Endodermal cell (in vitro differentiated cells): ENCODE data around the gene ASPA. TPM values are rescaled to one million over a fixed set of nuclear protein-coding genes. Genes with fewer than 3 reads are reported as not detected.
A peak's percentile ranks its signal among the peaks of the same experiment; 100 is the strongest.

ENCODE experiments used
- DNase-seq: peaks from one replicate; pipeline ENCODE4 v3.0.0-alpha.2; 2017
- H3K27ac ChIP-seq: 2 replicates; pipeline ENCODE4 v1.5.1; 2013; ENCODE audit warnings: mild to moderate bottlenecking, low read depth, low read length, moderate library complexity
- H3K27me3 ChIP-seq: 2 replicates; pipeline ENCODE4 v1.6.1; 2013; ENCODE audit warnings: mild to moderate bottlenecking, low read length, moderate library complexity; ENCODE audit not compliant: insufficient read depth, control insufficient read depth, poor library complexity, severe bottlenecking
- H3K36me3 ChIP-seq: 2 replicates; pipeline ENCODE4 v1.7.0; 2013; ENCODE audit warnings: mild to moderate bottlenecking, low read length, moderate library complexity; ENCODE audit not compliant: control insufficient read depth, insufficient read depth
- H3K4me1 ChIP-seq: one replicate; pipeline ENCODE4 v1.7.0; 2013; ENCODE audit warnings: low read length; ENCODE audit not compliant: control insufficient read depth, insufficient read depth
- H3K4me3 ChIP-seq: 2 replicates; pipeline ENCODE4 v1.5.1; 2013; ENCODE audit warnings: mild to moderate bottlenecking, low read length, moderate library complexity
- H3K9ac ChIP-seq: 2 replicates; pipeline ENCODE4 v1.6.1; 2013; ENCODE audit warnings: mild to moderate bottlenecking, low read length, moderate library complexity; ENCODE audit not compliant: poor library complexity, severe bottlenecking; ENCODE audit errors: extremely low read depth
- H3K9me3 ChIP-seq: 2 replicates; pipeline ENCODE4 v1.6.1; 2013; ENCODE audit warnings: mild to moderate bottlenecking, low read length, moderate library complexity; ENCODE audit not compliant: control insufficient read depth
- H3K27ac Mint-ChIP-seq: 2 replicates; pipeline ENCODE4 v1.8.0; 2020; ENCODE audit warnings: mixed read lengths
- H3K27me3 Mint-ChIP-seq: 2 replicates; pipeline ENCODE4 v1.8.0; 2021; ENCODE audit warnings: mild to moderate bottlenecking, mixed read lengths; ENCODE audit not compliant: insufficient read depth
- H3K36me3 Mint-ChIP-seq: 2 replicates; pipeline ENCODE4 v1.8.0; 2020; ENCODE audit warnings: low read depth, mixed read lengths
- H3K4me1 Mint-ChIP-seq: 2 replicates; pipeline ENCODE4 v1.8.0; 2020; ENCODE audit warnings: mixed read lengths
- H3K4me3 Mint-ChIP-seq: 2 replicates; pipeline ENCODE4 v1.8.0; 2020; ENCODE audit warnings: mild to moderate bottlenecking, moderate library complexity, mixed read lengths
- H3K9me3 Mint-ChIP-seq: 2 replicates; pipeline ENCODE4 v1.8.0; 2020; ENCODE audit warnings: mild to moderate bottlenecking, mixed read lengths
- WGBS, 2 experiments: methylation state at CpG; one replicate each; pipeline versions ENCODE4 v1.1.5 to v1.1.7; 2013; ENCODE audit warnings: missing lambda C conversion rate in 2 of 2, mixed read lengths in 1 of 2; ENCODE audit not compliant: insufficient coverage in 1 of 2, insufficient read length in 1 of 2; 5-methylcytosine and 5-hydroxymethylcytosine counted together
- total RNA-seq, 2 donors: library from RNA; stranded (reverse); fragmentation: NEBNext Ultra II Directional in 1 of 2; extraction: Animal tissue kit (Norgen Biotek cat#: 25700) in 1 of 2; gene quantifications; 2 replicates in 1 of 2; 3 replicates in 1 of 2; pipeline ENCODE4 v1.2.1, GENCODE V29; 2021
- TF ChIP-seq, protein P1 (sequence below): fragments of 200-600 bp; sonication (generic); conservative IDR thresholded peaks from 2 replicates; pipeline ENCODE4 v1.5.0; 2021; ENCODE audit warnings: antibody characterized with exemption, mild to moderate bottlenecking

Gene ASPA
- total RNA-seq, 2 donors from 2014 or later = not detected

DNA sequence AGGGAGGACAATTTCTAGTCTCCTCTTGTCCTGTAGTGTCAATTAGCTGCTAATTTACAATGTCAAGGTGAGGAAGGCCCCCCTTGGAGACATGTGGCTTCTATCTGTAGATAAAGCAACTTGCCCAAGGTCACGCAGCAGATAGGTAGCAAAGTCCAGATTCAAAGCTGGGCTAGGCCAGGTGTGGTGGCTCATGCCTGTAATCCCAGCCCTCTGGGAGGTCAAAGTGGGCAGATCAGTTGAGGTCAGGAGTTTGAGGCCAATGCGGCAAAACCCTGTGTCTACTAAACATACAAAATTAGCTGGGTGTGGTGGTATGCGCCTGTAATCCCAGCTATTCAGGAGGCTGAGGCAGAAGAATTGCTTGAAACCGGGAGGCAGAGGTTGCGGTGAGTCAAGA is 70.7 kb downstream of the ASPA start:
- peaks cover 5% of the 10 kb centered on the region for H3K4me1 ChIP-seq
- H3K9me3 Mint-ChIP-seq = no peaks in the 10 kb centered on the region
- H3K36me3 ChIP-seq = no peaks in the 10 kb centered on the region
- peaks cover 21% of the 10 kb centered on the region for H3K27me3 Mint-ChIP-seq
- no peaks in the 10 kb centered on the region for H3K9me3 ChIP-seq
- DNase-seq = peak; percentile 87
- 77 to 94% methylated on average over 4 to 5 of the region's 5 CpGs for WGBS, 2 experiments
- H3K4me3 Mint-ChIP-seq = no peak overlapping the region
- H3K4me1 Mint-ChIP-seq = peaks cover 23% of the 10 kb centered on the region
- H3K36me3 Mint-ChIP-seq = no peaks in the 10 kb centered on the region
- H3K27me3 ChIP-seq = no peaks in the 10 kb centered on the region
- H3K27ac ChIP-seq = no peak overlapping the region
- H3K4me3 ChIP-seq = no peak overlapping the region
- TF ChIP-seq, protein P1, sequence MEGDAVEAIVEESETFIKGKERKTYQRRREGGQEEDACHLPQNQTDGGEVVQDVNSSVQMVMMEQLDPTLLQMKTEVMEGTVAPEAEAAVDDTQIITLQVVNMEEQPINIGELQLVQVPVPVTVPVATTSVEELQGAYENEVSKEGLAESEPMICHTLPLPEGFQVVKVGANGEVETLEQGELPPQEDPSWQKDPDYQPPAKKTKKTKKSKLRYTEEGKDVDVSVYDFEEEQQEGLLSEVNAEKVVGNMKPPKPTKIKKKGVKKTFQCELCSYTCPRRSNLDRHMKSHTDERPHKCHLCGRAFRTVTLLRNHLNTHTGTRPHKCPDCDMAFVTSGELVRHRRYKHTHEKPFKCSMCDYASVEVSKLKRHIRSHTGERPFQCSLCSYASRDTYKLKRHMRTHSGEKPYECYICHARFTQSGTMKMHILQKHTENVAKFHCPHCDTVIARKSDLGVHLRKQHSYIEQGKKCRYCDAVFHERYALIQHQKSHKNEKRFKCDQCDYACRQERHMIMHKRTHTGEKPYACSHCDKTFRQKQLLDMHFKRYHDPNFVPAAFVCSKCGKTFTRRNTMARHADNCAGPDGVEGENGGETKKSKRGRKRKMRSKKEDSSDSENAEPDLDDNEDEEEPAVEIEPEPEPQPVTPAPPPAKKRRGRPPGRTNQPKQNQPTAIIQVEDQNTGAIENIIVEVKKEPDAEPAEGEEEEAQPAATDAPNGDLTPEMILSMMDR = no peak
- H3K9ac ChIP-seq = no peak overlapping the region
- H3K27ac Mint-ChIP-seq = no peak overlapping the region

DNA sequence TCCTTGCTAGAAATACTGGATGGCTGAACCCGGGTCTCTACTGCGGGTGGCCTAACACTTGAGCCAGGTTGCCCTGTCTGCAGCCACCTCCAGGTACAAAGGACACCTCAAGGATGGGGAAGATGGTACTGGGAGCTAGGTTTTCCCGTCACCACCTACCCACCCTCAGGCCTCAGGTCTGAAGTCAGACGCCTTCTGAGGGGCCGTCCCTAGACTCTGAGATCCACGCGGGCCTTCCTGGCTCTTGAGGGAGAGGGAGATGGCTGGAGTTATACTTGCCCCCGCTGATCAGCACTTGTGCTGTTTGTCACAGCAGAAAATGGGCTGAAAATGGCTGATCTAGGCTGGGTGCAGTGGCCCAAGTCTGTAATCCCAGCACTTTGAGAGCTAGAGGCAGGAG is 71.2 kb downstream of the ASPA start:
- Histone ChIP-seq H3K27me3 (no peaks in the 10 kb centered on the region), H3K27ac (no peak overlapping the region), H3K4me1 (peaks cover 5% of the 10 kb centered on the region), H3K9me3 (no peaks in the 10 kb centered on the region), H3K36me3 (no peaks in the 10 kb centered on the region), H3K9ac (no peak overlapping the region), H3K4me3 (no peak overlapping the region)
- Mint-ChIP-seq H3K4me3 (no peak overlapping the region), H3K4me1 (peaks cover 23% of the 10 kb centered on the region), H3K9me3 (no peaks in the 10 kb centered on the region), H3K36me3 (no peaks in the 10 kb centered on the region), H3K27me3 (peaks cover 20% of the 10 kb centered on the region), H3K27ac (no peak overlapping the region)
- no peak for DNase-seq
- WGBS, 2 experiments = 72 to 90% methylated on average over 5 to 8 of the region's 8 CpGs
- TF ChIP-seq, protein P1 = no peak

DNA sequence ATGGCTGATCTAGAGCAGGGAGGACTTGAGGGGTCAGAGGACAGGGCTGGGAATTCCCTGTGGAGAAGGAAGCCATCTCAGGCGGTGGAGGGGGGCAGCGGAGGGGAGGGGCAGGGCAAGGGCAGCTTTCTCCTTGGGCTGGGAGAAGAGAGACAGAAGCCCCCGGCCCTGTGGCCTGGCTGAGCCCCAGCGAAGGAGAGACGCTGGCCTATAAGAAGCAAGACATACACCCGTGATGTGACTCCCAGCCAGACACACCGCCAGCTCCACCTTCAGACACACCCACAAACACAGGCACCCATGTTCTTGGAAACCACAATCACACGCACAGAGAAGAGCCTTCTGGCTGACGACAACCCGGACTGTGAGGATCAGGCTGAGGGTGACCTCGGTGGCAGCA is 71.8 kb downstream of the ASPA start:
- Histone ChIP-seq H3K27me3 (no peaks in the 10 kb centered on the region), H3K4me1 (peaks cover 5% of the 10 kb centered on the region), H3K36me3 (no peaks in the 10 kb centered on the region), H3K9me3 (no peaks in the 10 kb centered on the region), H3K9ac (no peak overlapping the region), H3K4me3 (no peak overlapping the region), H3K27ac (no peak overlapping the region)
- Mint-ChIP-seq H3K36me3 (no peaks in the 10 kb centered on the region), H3K4me1 (peaks cover 21% of the 10 kb centered on the region), H3K27ac (no peak overlapping the region), H3K27me3 (peaks cover 20% of the 10 kb centered on the region), H3K9me3 (no peaks in the 10 kb centered on the region), H3K4me3 (no peak overlapping the region)
- TF ChIP-seq, protein P1 = no peak
- no peak for DNase-seq
- WGBS, 2 experiments = 83 to 85% methylated on average over 5 to 11 of the region's 11 CpGs
